ENCODE measurements around the gene MTMR2. TPM values are rescaled to one million over a fixed set of nuclear protein-coding genes. Genes with fewer than 3 reads are reported as not detected.

MTMR2 gene
- total RNA-seq, 1 donor from 2014 or later, result 68.9 TPM

DNA sequence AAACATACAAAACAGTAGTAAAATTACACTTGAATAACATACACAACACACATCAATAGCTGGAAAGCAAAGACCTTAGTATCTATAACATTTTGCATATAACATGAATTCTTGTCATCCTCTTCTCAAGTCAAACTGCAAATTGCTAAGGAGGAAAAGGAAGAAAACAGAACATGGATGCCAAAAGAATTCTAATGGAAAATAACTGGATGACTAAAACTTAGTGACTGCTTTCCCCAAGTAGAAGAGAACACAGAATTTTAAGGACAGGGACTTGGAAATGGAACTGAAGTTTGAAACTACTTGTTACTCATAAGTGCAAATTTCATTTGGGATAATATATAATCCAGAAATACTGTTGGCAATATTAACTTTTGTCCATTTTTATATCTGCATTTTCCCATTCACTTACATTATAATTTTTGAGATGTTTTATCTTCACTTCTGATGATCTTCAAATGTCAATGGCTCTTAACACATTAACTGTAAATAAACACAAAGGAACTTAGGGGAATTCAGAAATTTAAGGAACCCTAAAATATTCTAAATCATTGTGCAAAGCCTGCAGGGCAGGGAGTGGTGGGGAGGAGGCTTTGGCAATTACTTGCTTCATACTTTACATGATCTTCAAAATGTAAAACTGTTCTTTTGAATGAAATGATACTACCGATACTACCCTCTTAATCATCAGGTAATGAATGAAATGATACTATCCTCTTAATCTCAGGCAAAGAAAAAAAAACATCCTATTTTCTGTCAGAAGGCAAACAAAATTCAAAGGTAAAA lies 9.9 kb downstream of the MTMR2 start:
- Mint-ChIP-seq H3K27ac (no peak overlapping the region), H3K9me3 (peaks cover under 1% of the 10 kb centered on the region), H3K4me1 (no peaks in the 10 kb centered on the region), H3K27me3 (ENCODE audit: insufficient read depth, low read depth) (no peaks in the 10 kb centered on the region), H3K36me3 (peaks cover 2% of the 10 kb centered on the region), H3K4me3 (no peak overlapping the region)
- H3K4me2 ChIP-seq, result no peak overlapping the region
- no peaks in the 10 kb centered on the region for H3K4me1 ChIP-seq
- no peaks in the 10 kb centered on the region for H3F3A ChIP-seq (ENCODE audit: low read depth)
- no peak overlapping the region for H3K27ac ChIP-seq
- H3K36me3 ChIP-seq, result no peaks in the 10 kb centered on the region
- no peak for DNase-seq (ENCODE audit: low spot score)
- H3K79me2 ChIP-seq (ENCODE audit: low read depth), result peaks cover 93% of the 10 kb centered on the region
- no peak for TF ChIP-seq EZH2 (IDR thresholded peaks at IDR 0.05)
- no peak for TF ChIP-seq EZH2phosphoT487 (IDR thresholded peaks at IDR 0.05)
- TF ChIP-seq, protein P1, sequence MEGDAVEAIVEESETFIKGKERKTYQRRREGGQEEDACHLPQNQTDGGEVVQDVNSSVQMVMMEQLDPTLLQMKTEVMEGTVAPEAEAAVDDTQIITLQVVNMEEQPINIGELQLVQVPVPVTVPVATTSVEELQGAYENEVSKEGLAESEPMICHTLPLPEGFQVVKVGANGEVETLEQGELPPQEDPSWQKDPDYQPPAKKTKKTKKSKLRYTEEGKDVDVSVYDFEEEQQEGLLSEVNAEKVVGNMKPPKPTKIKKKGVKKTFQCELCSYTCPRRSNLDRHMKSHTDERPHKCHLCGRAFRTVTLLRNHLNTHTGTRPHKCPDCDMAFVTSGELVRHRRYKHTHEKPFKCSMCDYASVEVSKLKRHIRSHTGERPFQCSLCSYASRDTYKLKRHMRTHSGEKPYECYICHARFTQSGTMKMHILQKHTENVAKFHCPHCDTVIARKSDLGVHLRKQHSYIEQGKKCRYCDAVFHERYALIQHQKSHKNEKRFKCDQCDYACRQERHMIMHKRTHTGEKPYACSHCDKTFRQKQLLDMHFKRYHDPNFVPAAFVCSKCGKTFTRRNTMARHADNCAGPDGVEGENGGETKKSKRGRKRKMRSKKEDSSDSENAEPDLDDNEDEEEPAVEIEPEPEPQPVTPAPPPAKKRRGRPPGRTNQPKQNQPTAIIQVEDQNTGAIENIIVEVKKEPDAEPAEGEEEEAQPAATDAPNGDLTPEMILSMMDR (IDR thresholded peaks at IDR 0.05), result no peak
- no peaks in the 10 kb centered on the region for H3K9me3 ChIP-seq (ENCODE audit: low read depth)
- peaks cover 18% of the 10 kb centered on the region for H4K20me1 ChIP-seq (ENCODE audit: low read depth)
- H3K4me3 ChIP-seq, result no peak overlapping the region
- no peaks in the 10 kb centered on the region for H3K27me3 ChIP-seq
- no peak overlapping the region for H2AFZ ChIP-seq (replicated peaks)
- H3K9ac ChIP-seq, result no peak overlapping the region

DNA sequence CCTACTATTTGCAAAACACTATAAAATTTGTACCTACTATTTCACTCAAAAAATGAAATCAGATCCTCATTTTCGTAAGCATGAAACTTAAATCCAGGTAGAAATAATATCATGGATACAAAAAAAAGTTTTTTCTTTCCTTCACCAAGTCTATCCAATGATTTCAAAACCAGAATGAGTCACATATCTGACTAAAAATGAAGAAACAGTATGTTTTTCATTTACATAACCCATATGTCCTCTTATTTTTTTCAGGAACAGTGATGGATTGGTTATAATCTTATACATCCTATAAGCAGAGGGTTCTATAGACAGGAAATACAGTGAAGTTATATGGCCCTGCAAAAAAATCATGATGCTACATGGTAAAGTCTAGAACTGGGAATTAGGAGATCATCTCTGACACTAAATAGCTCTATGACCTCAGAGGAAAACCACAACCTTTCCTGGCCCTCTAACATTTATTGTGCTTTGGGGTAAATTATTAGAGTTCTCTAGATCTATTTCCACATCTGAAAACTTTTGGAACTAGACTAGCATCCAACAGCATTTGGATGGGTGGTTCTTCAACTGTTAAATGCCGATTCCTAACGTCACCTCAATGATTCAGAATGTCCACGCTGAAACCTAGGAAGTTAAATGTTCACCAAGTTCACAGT lies 10.9 kb downstream of the MTMR2 start:
- H3K4me3 ChIP-seq, result no peak overlapping the region
- DNase-seq (ENCODE audit: low spot score), result no peak
- peaks cover 91% of the 10 kb centered on the region for H3K79me2 ChIP-seq (ENCODE audit: low read depth)

GRCh38 chr11:95911369-95911759 lies 12.5 kb downstream of the MTMR2 start:
- Mint-ChIP-seq H3K4me1 (no peaks in the 10 kb centered on the region), H3K27ac (no peak overlapping the region), H3K9me3 (peaks cover 11% of the 10 kb centered on the region), H3K36me3 (peaks cover 9% of the 10 kb centered on the region), H3K4me3 (no peak overlapping the region), H3K27me3 (ENCODE audit: insufficient read depth, low read depth) (no peaks in the 10 kb centered on the region)
- Histone ChIP-seq H3K4me3 (no peak overlapping the region), H3K4me1 (no peaks in the 10 kb centered on the region), H3K27ac (no peak overlapping the region), H3K27me3 (no peaks in the 10 kb centered on the region), H3K36me3 (no peaks in the 10 kb centered on the region), H3F3A (ENCODE audit: low read depth) (no peaks in the 10 kb centered on the region), H3K9ac (no peak overlapping the region), H4K20me1 (ENCODE audit: low read depth) (peaks cover 18% of the 10 kb centered on the region), H2AFZ (replicated peaks) (no peak overlapping the region), H3K4me2 (no peak overlapping the region), H3K79me2 (ENCODE audit: low read depth) (peaks cover 91% of the 10 kb centered on the region), H3K9me3 (ENCODE audit: low read depth) (no peaks in the 10 kb centered on the region)
- DNase-seq (ENCODE audit: low spot score), result no peak
- TF ChIP-seq, protein P1 (IDR thresholded peaks at IDR 0.05), result no peak
- TF ChIP-seq EZH2phosphoT487 (IDR thresholded peaks at IDR 0.05) (no peak), EZH2 (IDR thresholded peaks at IDR 0.05) (no peak)

More for the DNA sequence above, 10.9 kb downstream of the MTMR2 start:
- Mint-ChIP-seq H3K27me3 (ENCODE audit: insufficient read depth, low read depth) (no peaks in the 10 kb centered on the region), H3K36me3 (peaks cover 5% of the 10 kb centered on the region), H3K27ac (no peak overlapping the region), H3K4me3 (no peak overlapping the region), H3K4me1 (no peaks in the 10 kb centered on the region), H3K9me3 (peaks cover 5% of the 10 kb centered on the region)
- no peaks in the 10 kb centered on the region for H3K9me3 ChIP-seq (ENCODE audit: low read depth)
- no peaks in the 10 kb centered on the region for H3F3A ChIP-seq (ENCODE audit: low read depth)
- no peaks in the 10 kb centered on the region for H3K4me1 ChIP-seq
- no peaks in the 10 kb centered on the region for H3K36me3 ChIP-seq
- no peaks in the 10 kb centered on the region for H3K27me3 ChIP-seq
- peaks cover 18% of the 10 kb centered on the region for H4K20me1 ChIP-seq (ENCODE audit: low read depth)
- H2AFZ ChIP-seq (replicated peaks), result no peak overlapping the region
- no peak overlapping the region for H3K4me2 ChIP-seq
- no peak for TF ChIP-seq EZH2phosphoT487 (IDR thresholded peaks at IDR 0.05)
- TF ChIP-seq EZH2 (IDR thresholded peaks at IDR 0.05), result no peak
- TF ChIP-seq, protein P1 (IDR thresholded peaks at IDR 0.05), result no peak
- H3K27ac ChIP-seq, result no peak overlapping the region
- no peak overlapping the region for H3K9ac ChIP-seq

All from neural progenitor cell (in vitro differentiated cells).